ENCODE measurements around the gene VTCN1. TPM values are rescaled to one million over a fixed set of nuclear protein-coding genes. Genes with fewer than 3 reads are reported as not detected.

VTCN1 gene
- total RNA-seq, 1 donor, result not detected

GRCh38 chr1:117181630-117182041, 29.1 kb downstream of the VTCN1 start:
- TF ChIP-seq CTCF (IDR thresholded peaks at IDR 0.05; ENCODE audit: insufficient read depth, low read depth, low read length), result no peak
- no peak overlapping the region for H3K4me3 ChIP-seq (ENCODE audit: low read depth, low read length)
- DNase-seq (ENCODE audit: low read depth), result no peak

GRCh38 chr1:117180147-117180967, 30.4 kb downstream of the VTCN1 start:
- TF ChIP-seq CTCF (IDR thresholded peaks at IDR 0.05; ENCODE audit: insufficient read depth, low read depth, low read length), result no peak
- H3K4me3 ChIP-seq (ENCODE audit: low read depth, low read length), result no peak overlapping the region
- no peak for DNase-seq (ENCODE audit: low read depth)

GRCh38 chr1:117179471-117179870, 31.3 kb downstream of the VTCN1 start:
- H3K4me3 ChIP-seq (ENCODE audit: low read depth, low read length), result no peak overlapping the region
- no peak for TF ChIP-seq CTCF (IDR thresholded peaks at IDR 0.05; ENCODE audit: insufficient read depth, low read depth, low read length)
- DNase-seq (ENCODE audit: low read depth), result no peak

- TF ChIP-seq CTCF (IDR thresholded peaks at IDR 0.05; ENCODE audit: insufficient read depth, low read depth, low read length), result no peak
- DNase-seq (ENCODE audit: low read depth), result no peak
- no peak overlapping the region for H3K4me3 ChIP-seq (ENCODE audit: low read depth, low read length)
These were observed 32.0 kb downstream of the VTCN1 start for GRCh38 chr1:117178756-117179155.

- no peak for DNase-seq (ENCODE audit: low read depth)
These were observed 33.4 kb downstream of the VTCN1 start for GRCh38 chr1:117177376-117177775.

GRCh38 chr1:117176579-117176978, 34.1 kb downstream of the VTCN1 start:
- H3K4me3 ChIP-seq (ENCODE audit: low read depth, low read length), result no peak overlapping the region
- DNase-seq (ENCODE audit: low read depth), result no peak

More at GRCh38 chr1:117177376-117177775, 33.4 kb downstream of the VTCN1 start:
- H3K4me3 ChIP-seq (ENCODE audit: low read depth, low read length), result no peak overlapping the region
- TF ChIP-seq CTCF (IDR thresholded peaks at IDR 0.05; ENCODE audit: insufficient read depth, low read depth, low read length), result no peak

More at GRCh38 chr1:117176579-117176978, 34.1 kb downstream of the VTCN1 start:
- no peak for TF ChIP-seq CTCF (IDR thresholded peaks at IDR 0.05; ENCODE audit: insufficient read depth, low read depth, low read length)

All from fibroblast of villous mesenchyme (primary cell).